Activated T-cell treated with anti-CD3 and anti-CD28 coated beads, Interleukin-2, amount 50 U/mL, for 48 hours (primary cell): Measurements from ENCODE around the gene JARID2.

Experiments
- DNase-seq, 2 experiments: peaks; one replicate each; pipeline ENCODE4 v3.0.0-alpha.2; 2020

Gene JARID2

DNA sequence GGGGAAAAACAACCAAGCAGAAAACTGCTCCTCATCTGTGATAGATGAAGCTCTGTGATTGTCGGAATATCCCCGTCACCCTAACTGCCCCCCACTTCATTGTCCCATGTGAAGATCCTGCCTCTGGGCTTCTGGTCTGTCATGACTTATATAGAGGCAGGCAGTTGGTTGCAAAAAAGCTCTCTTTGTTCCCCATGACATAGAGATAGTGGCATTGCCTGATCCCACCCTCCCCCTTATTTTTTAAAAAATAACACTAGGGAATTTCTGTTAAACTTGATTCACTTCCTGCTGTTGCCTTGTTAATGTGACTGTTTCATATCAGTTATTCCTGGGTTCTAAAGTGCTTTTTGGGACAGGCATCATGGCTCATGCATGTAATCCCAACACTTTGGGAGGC lies 203.1 kb downstream of the JARID2 start:
- DNase-seq: no peak

DNA sequence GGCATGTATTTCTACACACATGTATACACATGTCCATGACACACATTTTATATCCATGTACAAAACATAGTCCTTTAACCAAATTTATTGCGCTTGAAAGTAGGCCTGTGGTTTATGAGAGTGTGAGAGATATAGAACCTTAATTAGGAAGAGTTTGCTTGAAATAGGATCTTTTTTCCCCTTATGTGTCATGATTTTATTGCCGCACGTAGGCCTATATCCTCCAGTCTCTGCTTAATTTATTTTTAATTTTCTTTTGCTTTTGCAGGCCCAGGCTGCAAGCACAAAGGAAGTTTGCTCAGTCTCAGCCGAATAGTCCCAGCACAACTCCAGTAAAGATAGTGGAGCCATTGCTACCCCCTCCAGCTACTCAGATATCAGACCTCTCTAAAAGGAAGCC lies 205.9 kb downstream of the JARID2 start:
- DNase-seq: no peak

DNA sequence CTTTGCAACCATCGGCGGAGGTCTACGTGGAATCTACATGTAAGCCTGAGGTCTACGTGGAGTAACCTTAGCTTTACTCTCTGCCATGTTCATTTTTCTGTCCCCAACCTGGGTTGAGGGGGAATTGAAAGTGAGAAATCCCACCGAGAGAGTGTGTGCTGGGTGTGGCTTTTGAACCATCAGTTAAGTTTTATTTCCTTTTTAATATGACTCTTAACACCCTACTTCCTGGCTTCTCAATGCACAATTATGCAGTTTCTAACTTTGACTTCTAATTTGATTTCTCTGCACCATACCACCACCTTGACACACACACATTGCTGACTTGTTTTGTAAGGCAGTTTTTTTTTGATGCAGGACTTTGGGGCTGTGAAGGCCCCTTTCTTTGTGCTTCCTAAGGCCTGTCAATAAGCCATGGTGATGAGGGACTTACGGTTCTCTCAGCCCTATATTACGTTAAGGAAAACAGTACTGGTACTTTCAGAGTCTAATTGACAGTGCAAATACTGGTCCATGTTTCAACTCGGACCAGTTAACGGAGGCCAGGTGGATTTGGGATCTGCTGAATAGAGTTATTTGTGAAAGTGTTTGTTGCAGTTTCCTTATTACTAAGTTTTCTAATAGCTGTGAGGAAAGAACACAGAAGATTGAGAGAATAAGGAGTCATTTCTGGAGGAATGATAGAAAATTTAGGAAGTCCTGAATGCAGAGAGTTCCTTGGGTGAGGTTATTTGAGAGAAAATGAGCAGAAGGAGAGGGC lies 206.5 kb downstream of the JARID2 start:
- DNase-seq: no peak

DNA sequence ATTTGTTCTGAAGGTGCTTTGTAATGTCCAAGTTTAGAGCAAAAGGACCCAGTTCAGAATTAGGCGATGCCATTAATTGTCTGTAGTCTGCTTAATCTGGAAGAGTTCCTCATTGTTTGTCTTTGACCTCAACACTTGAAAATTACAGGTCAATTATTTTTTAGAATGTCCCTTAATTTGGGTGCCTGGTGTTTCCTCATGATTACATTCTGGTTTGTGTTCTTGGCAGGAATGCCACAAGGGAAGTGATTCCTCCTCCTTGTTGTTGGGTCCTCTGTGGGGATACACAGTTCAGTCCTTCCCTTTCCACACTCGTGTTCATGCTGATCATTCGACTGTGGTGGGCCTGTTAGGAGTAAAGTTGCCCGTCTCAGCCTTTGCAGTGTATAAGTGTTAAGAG lies 207.3 kb downstream of the JARID2 start:
- DNase-seq: no peak

DNA sequence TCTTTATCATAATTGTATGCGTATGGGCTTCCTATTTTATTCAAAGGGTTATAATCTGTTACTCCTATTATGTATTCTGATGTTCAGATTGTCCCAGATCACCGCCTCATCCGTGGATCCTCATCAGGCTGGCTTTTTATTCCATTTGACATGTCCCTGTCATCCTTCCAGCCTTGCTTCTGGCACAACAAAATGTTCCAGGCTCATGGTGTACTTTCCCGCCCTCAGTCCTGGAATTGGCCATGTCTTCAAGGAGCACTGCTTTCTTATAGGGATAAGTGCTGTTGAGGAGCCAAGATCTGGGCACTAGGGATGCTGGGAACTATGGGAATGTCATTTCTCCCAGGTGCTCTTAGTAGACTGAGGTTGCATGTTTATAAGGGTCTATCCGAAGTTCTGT lies 207.8 kb downstream of the JARID2 start:
- DNase-seq: no peak

DNA sequence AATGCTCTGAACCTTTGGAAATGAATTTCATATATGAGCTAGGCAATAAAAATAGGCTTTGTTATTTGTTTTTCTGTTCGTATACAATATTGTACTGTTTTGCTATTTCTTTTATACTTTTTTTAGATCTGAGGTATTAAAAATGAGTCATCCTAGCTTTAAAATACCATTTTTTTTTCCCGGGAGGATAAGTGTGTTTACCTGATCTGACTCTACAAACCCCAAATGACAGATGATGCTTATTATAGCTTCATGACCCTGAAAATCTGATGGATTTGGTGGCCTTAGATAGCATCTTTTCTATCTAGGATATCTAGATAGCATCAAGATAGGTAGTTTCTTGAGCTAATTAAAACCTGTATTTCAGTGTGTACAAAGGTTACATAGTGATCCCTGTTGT lies 210.6 kb downstream of the JARID2 start:
- no peak for DNase-seq

DNA sequence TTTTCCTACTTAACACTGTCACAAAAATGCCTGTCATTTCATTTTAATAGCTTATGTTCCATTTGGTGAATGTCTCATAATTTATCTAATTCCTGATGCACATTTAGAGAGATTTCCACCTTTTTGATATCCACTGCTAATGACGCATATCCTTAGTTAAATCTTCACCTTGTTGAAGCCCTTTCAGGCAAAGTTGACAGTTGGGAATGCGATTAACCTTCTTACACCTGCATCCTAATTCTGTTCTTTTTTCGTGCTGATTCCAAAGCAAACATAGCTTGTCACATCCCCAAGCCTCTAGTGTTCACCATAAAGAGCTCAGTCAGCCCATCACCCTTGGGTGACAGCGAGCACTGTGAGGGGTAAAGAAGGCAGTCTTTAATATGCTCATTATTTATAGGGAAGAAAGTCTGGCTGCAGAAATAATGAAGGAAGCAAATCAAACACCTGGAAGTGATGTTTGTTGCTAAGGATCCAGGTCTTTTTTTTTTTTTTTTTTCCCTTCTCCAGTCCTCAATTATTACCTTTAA lies 211.3 kb downstream of the JARID2 start:
- no peak for DNase-seq

DNA sequence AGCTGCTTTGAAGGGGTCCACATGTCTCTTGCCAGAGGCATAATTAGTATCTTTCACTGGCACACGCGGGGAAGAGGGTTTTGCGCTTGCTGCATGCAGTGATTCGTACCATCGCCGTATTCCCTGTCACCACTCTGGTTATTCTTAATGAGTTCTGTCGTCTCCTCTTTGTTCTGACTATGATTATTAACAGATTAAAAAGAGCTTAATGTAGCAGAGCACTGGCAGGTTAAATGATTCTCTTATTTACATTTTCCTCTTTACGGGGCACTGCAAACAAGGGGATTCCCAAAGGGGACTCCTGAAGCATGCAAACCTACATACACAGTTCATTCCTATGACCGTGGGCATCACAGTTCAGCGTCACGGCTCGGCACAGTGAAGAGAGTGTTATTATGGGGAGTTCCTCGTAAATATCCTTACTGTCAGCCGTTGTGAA lies 212.2 kb downstream of the JARID2 start:
- no peak for DNase-seq

DNA sequence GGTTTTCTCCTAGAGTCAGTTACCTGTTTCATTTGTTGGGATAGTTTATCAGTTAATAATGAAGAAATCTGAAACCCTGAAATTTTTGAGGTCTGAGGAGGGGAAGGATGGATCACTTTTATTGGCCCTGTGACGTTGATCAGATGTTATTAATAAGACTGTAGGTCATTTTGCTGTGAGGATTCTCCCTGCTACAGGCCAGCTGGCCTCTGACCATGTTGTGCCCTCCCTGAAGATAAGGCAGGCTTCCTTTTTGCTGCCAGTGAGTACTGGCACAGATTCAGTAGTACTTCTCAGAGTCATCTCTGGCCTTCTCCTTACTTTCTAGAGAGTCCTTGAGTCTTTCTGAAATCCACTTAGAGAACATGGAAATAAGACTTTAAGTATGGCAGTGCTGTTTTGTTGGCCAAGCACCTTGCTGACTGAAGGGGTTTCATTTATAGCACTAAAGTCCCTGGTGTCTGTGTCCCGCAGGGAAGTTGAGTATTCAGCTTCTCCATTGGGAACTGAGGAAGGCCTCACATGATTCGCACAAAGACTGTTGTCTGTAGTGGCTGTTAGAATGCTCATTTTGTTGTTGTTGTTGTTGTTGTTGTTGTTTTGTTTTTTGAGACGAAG lies 214.3 kb downstream of the JARID2 start:
- DNase-seq: no peak

DNA sequence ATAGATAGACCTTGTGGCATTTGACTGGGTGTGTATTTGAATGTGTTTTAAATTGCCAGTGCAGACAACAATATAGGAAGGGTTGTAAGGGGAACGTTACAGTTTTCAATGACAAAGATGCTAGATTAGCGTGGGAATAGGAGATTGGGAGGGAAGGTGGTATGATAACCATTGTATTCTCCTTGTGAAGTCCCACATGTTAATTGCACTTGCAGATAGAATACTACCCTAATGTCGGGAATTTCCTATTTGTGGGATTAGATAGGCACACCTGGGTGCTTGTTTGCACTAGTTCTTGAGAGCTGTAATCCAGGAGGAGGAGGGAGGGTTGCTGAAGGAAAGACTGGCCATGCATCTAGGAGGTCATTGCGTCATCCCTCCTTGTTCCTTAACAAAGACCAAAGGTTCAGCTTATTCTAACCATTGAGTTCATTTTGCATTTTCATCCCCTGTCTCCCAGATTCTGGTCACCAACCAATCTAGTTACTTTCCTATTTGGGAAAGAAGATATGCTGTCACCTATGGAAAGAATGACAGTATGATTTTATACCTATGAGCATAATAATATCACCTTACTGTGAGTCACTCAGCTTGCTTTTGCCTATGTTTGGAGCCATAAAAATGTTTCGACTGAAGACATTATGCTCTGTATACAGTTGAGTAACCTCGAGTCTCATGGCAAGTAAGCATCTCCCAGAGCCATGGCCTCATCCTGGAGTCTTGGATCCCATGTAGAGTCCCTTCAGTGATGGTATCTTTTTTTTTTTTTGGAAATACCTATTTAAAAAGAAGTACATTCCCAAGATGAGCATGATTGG lies 215.5 kb downstream of the JARID2 start:
- DNase-seq: no peak

DNA sequence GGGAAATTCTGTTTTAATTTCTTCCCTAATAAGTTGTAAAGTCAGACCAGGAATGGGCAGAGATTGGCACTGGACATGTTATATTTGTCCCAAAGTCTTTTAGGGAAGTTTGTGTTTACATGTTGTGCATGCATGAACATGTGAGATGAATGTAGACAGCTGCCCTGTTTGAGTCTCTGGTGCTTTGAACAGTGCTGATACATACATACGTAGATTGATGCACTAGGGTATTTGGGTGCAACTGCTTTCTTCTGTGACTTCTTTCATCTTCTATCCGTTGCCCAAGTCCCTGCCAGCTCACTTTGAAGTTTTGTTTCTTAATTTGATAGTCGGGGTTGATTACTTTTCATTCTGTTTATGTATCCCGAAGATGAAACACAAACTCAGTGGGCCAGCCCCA lies 216.4 kb downstream of the JARID2 start:
- no peak for DNase-seq

DNA sequence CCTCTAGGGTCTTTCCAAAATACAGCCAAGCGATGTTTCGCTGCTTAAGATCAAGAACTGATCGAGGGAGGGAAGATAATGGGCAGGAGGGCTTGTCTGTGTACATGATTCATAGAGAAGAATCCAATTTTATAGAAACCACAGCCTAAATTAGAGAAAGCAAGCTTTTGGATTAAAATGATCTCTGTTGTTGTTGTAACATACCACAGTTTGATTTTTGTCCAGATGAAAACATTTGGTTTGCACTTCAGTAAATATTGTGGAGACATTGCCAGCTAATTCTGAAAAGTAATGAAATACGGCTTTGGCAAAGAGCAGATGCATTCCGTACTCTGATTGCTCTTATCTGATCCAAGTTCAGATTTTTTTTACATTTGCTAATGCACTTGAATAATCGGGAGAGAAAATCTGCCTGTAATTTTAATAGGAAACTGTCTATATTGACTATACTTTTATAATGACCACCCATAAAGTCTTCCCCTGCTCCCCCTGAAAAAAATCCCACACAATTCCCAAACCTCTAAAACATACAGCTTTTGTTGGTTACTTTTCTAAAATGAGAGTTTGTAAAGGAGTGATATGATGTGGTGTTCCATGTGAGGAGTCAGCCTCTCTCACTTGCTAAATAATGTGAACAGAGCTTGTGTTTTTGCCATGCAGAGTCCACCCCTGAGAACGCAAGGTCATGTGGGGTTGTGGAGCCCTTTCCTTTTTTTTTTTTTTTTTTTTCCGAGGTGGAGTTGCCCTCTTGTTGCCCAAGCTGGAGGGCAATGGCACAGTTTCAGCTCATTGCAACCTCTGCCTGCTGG lies 217.1 kb downstream of the JARID2 start:
- no peak for DNase-seq

DNA sequence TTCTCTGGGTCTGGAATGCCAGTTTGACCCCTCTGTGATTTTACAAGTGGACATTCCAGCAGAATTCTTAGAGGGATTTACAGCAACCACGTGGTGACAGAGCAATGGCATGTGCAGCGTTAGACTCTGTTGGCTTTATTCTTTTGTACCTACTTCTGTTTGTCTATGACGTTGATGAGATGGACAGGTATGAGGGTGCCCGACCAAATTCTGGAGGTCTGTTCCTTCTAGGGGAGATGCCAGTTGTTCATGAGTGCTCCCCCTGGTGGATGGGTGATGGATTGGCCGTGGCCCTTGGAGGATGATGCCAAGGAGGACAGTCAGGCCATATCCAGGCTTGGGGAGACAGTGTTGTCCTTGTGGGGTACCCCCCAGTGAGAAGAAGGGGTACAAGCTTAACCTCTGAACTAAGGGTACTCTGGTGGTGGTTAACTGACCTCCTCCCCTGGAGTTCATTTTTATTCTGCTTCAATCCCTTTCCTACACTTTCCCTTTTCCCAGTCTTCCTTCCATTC lies 218.4 kb downstream of the JARID2 start:
- DNase-seq: peak; percentile 72

DNA sequence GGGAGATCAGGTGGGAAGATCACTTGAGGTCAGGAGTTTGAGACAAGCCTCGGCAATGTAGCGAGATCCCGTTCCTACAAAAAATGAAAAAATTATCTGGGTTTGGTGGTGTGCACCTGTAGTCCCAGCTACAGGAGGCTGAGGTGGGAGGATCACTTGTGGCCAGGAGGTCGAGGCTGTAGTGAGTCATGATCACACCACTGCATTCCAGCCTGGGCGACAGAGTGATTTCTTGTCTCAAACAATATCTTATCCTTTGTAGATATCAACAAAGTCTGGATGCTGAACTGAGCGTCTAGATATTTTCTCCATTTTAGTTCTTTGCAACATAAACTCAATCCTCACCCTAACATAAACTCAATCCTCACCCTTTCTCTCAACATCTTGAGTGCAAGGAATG lies 219.3 kb downstream of the JARID2 start:
- no peak for DNase-seq

DNA sequence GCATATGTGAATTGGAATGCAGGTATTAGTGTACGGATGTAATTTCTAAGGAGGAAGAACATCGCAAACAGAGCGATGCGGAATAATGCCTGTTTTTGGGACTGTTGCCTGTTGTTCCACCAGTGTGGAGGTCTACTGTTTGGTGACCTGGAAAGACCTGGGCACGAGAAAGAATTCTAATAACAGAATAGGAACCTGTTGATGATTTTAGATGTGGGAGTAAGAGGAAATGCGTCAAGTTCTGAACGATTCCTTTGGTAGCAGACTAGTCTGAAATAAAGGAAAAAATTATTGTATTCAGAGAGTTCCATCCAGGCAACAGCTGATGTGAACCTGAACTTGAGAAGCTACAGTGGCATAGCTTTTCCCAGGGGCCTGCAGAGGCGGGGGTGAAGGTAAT lies 224.9 kb downstream of the JARID2 start:
- no peak for DNase-seq

DNA sequence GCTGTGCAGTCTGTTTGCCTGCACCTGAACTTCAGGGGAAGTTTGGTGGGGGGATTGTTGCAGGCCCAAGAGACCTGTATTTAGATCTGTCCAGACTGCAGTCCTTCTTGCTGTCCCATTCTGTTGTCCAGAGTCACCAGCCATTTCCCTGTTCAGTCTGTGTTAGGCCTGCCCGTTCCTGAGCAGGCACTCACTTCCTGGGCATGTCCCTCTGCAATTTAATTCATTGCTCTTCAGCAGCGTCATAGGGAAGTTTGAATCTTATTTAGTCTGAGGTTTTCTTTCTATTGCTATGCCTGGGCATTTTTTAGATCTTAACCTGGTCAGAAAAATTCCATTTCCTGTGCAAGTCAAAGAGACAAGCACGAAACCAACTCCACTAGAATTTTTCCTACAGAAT lies 226.8 kb downstream of the JARID2 start:
- no peak for DNase-seq

DNA sequence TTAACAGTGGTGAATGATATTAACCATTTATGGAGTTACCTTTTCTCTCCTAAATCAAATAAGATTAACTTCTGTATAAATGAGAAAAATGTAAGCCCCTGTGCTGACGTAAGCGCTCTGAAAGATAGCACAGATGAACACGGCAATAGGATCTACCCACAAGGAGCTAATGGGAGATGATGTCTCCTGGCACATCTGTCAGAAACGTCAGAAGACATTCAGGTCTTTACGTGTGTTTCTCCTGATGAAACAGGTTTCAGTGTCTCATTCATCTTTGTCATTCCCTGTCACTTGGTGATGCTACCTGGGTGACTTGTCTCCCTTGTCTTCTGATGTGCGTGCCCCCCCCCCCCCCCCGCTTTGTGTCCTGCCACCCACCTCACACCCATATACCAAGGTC lies 227.3 kb downstream of the JARID2 start:
- no peak for DNase-seq

DNA sequence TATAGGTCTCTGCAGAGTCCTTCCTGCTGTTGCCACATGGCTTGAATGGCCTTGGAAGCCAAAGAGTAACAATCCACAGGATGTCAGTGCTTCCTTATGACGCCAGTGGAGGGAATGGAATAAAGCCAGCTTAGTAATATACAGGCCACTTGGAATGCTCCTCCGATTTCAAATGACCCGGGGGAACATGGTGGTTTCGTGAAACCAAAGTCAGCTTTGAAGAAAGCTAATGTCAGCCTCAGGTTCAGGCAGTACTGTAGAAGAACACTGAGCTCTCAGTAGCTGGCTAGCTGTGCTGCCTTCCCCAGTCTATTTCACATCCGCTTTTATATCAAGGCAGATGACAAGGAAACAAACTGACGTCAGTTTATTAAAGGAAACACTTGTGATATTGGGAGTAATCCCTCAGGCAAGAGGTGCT lies 227.9 kb downstream of the JARID2 start:
- DNase-seq: no peak

DNA sequence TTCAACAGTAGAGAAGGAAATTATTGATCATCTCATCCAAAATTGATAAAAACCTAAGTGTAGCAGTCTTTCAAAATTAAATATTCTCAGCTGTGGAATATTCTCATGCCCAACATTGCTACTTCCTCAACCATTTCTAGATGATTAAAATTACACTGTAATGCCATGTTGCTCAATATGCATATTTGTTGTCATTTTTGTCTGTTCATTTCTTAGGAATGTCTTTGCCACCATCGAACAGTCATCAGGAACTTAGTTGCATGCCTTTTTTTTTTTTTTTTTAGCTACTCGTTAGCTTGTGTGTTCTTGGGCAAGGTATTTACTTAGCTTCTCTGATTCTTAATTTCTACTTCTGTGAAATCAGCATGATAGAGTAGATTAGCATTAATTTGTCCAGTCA lies 228.3 kb downstream of the JARID2 start:
- DNase-seq: no peak

DNA sequence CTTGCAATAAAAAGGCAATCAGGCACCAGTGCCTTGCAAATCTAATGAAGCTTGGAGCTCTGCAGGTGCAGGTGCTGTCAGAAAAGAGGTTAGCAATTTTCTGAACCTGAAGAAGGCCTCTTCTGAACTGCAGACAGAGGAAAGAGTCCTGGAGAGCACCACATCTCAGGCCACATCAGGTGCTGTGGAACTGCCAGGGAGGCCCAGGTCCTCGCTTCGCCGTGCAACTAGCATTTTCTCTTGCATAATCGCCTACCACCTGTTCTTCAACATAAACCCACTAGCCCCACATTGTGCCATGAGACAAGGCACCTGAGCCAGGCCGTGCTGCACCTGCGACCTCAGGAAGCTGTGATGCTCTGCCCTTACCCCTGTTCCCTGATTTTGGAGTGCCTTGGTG lies 229.4 kb downstream of the JARID2 start:
- no peak for DNase-seq

DNA sequence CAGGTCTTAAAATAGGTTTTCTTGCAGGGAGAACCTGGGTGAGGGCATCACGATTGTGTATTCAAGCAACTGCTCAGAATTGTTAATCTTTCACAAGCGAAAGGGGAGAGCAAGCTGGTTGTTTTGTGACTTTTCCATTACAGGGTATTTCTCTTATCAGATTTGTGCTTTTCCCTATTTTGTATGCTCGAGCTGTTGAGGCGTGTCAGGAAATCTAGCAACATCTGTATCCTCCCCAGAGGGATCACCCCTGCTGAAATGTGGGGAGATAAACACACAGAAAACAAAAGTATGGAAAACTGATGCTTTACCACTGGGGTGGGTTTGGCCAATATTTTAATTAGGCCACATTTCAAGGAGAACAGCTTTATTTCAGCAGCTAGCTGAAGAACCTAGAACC lies 230.0 kb downstream of the JARID2 start:
- DNase-seq: no peak

DNA sequence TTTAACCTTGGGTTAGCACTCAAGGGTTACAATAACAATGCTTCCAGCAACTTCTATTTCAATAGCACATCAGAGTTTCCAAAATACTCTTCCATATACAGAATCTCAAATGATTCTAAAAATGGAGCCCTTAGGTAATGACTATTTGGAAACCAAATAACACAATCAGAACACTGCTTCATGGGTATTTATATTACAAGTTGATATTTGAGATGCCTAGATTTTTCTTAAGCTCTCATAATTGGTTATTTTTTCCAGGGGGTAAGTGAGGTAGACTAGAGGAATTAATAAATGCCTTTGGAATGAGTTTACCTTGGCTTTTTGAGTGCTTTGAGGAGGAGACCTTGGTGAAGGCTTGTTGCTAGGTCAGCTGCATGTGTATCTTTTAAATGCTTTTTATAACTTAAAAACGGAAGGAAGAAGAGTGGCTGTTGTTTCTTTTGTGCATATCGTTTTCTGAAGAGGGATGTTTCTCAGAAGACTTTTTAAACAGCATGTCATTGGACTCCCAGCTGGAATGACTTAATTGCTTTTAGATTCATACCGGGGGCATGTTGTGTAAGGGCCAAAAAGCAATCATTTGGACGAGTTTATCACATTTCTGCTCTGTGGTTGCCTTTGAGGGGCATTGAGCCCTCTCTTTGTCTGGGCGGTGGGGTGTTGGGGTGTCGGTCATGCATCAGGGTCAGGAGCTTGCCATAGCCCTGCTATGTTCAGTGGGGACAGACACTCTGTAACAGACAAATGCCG lies 230.9 kb downstream of the JARID2 start:
- DNase-seq: no peak
